Caki2 (cell line): ENCODE measurements around the gene CEP70. TPM values are rescaled to one million over a fixed set of nuclear protein-coding genes. Genes with fewer than 3 reads are reported as not detected.

Experiments
- total RNA-seq: library from RNA; depleted of rRNA; stranded (reverse); fragments of >200 nt; shearing (Covaris generic); gene quantifications from 2 replicates; pipeline ENCODE4 v1.2.3, GENCODE V29; 2014; ENCODE audit warnings: low replicate concordance; rRNA removed

The CEP70 gene
- total RNA-seq, 1 experiment from 2014 or later = 22.3 TPM

Other genes with a start within 250 kb of the CEP70 start
- gene MRAS, start 245.7 kb downstream of the CEP70 start, total RNA-seq = 16.3 and 17.3 TPM in 2 replicates
- 0.07 TPM in 1 of 2 replicates, not detected in the other for gene ESYT3, start 159.6 kb downstream of the CEP70 start, total RNA-seq
- 11.2 and 28.8 TPM in 2 replicates for gene FAIM, start 14.5 kb upstream of the CEP70 start, total RNA-seq
- gene PIK3CB, start 240.7 kb upstream of the CEP70 start, total RNA-seq = 26.0 and 29.4 TPM in 2 replicates